NCI-H82 treated with DMSO at 0.1 percent for 48 hours (cell line): ENCODE measurements around the gene NKIRAS1.
"Not testable (repeated sequence)": the region's sequence is repeated elsewhere in the genome, so short reads cannot be mapped to it uniquely, and the experiment has no call there.

ENCODE experiments used
- DNase-seq: peaks from one replicate; lab custom pipeline; 2025; ENCODE audit not compliant: unreplicated experiment; lab: John Stamatoyannopoulos, UW

Gene NKIRAS1

GRCh38 chr3:23911397-23911796 lies 5.4 kb downstream of the NKIRAS1 start:
- no peak for DNase-seq

- no peak for DNase-seq
Measured at GRCh38 chr3:23909341-23909740, 7.4 kb downstream of the NKIRAS1 start.

- no peak for DNase-seq
Measured at GRCh38 chr3:23904545-23904944, 12.2 kb downstream of the NKIRAS1 start.

GRCh38 chr3:23900744-23901143 lies 16.0 kb downstream of the NKIRAS1 start:
- DNase-seq, result no peak

- no peak for DNase-seq
Measured at GRCh38 chr3:23895181-23895580, 21.6 kb downstream of the NKIRAS1 start.

GRCh38 chr3:23894254-23895061 lies 22.3 kb downstream of the NKIRAS1 start:
- no peak for DNase-seq

GRCh38 chr3:23889950-23890349 lies 26.8 kb downstream of the NKIRAS1 start:
- no peak for DNase-seq

GRCh38 chr3:23889386-23889785 lies 27.4 kb downstream of the NKIRAS1 start:
- no peak for DNase-seq

GRCh38 chr3:23888617-23889228 lies 28.1 kb downstream of the NKIRAS1 start:
- DNase-seq, result no peak

- no peak for DNase-seq
Measured at GRCh38 chr3:23886311-23886710, 30.5 kb downstream of the NKIRAS1 start.

- DNase-seq, result no peak
Measured at GRCh38 chr3:23885210-23885609, 31.6 kb downstream of the NKIRAS1 start.

GRCh38 chr3:23884481-23884880 lies 32.3 kb downstream of the NKIRAS1 start:
- DNase-seq, result no peak

GRCh38 chr3:23882487-23882918 lies 34.3 kb downstream of the NKIRAS1 start:
- no peak for DNase-seq

GRCh38 chr3:23881993-23882392 lies 34.8 kb downstream of the NKIRAS1 start:
- not testable (repeated sequence) for DNase-seq

- no peak for DNase-seq
Measured at GRCh38 chr3:23880703-23881339, 36.0 kb downstream of the NKIRAS1 start.

GRCh38 chr3:23879485-23879884 lies 37.3 kb downstream of the NKIRAS1 start:
- DNase-seq, result no peak

- DNase-seq, result no peak
Measured at GRCh38 chr3:23877329-23877980, 39.3 kb downstream of the NKIRAS1 start.

- no peak for DNase-seq
Measured at GRCh38 chr3:23876923-23877322, 39.9 kb downstream of the NKIRAS1 start.

- DNase-seq, result no peak
Measured at GRCh38 chr3:23875113-23875725, 41.6 kb downstream of the NKIRAS1 start.

GRCh38 chr3:23874359-23875112 lies 42.3 kb downstream of the NKIRAS1 start:
- DNase-seq, result no peak
